ENCODE measurements around the gene PAPSS2. TPM values are rescaled to one million over a fixed set of nuclear protein-coding genes. Genes with fewer than 3 reads are reported as not detected.
"Not testable (repeated sequence)": the region's sequence is repeated elsewhere in the genome, so short reads cannot be mapped to it uniquely, and the experiment has no call there.

Gene PAPSS2
- total RNA-seq, 1 donor from 2014 or later = 14.8 TPM

- DNase-seq (ENCODE audit: low spot score in 2 of 2) = no peak
- intact Hi-C loops (cut with DNase I) = loop anchor here (1.0 to 5.0 kb wide), 3 partner anchors 78 to 202 kb away; no protein-coding TSS in a partner anchor
- Histone ChIP-seq H3K27ac (no peak overlapping the region), H3K4me1 (peaks cover 0 to 4% of the 10 kb centered on the region in 2 donors), H3K9me3 (no peaks in the 10 kb centered on the region), H3K27me3 (no peaks in the 10 kb centered on the region), H3K36me3 (no peaks in the 10 kb centered on the region), H3K4me3 (peak overlapping the region in 1 of 2 donors; percentile 23)
- TF ChIP-seq, protein P1, sequence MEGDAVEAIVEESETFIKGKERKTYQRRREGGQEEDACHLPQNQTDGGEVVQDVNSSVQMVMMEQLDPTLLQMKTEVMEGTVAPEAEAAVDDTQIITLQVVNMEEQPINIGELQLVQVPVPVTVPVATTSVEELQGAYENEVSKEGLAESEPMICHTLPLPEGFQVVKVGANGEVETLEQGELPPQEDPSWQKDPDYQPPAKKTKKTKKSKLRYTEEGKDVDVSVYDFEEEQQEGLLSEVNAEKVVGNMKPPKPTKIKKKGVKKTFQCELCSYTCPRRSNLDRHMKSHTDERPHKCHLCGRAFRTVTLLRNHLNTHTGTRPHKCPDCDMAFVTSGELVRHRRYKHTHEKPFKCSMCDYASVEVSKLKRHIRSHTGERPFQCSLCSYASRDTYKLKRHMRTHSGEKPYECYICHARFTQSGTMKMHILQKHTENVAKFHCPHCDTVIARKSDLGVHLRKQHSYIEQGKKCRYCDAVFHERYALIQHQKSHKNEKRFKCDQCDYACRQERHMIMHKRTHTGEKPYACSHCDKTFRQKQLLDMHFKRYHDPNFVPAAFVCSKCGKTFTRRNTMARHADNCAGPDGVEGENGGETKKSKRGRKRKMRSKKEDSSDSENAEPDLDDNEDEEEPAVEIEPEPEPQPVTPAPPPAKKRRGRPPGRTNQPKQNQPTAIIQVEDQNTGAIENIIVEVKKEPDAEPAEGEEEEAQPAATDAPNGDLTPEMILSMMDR (IDR thresholded peaks at IDR 0.05) = peak; percentile 54 to 85 (median 82)
Measured at GRCh38 chr10:87734987-87735827, 75.5 kb downstream of the PAPSS2 start.

GRCh38 chr10:87738253-87738652, 78.6 kb downstream of the PAPSS2 start:
- H3K36me3 ChIP-seq; H3K4me1 ChIP-seq; H3K27ac ChIP-seq; DNase-seq (ENCODE audit: low spot score in 2 of 2); H3K4me3 ChIP-seq; H3K27me3 ChIP-seq; H3K9me3 ChIP-seq: not testable (repeated sequence)
- intact Hi-C loops (cut with DNase I) = loop anchor here (5.0 kb wide), 1 partner anchor 131 kb away; no protein-coding TSS in a partner anchor

DNA sequence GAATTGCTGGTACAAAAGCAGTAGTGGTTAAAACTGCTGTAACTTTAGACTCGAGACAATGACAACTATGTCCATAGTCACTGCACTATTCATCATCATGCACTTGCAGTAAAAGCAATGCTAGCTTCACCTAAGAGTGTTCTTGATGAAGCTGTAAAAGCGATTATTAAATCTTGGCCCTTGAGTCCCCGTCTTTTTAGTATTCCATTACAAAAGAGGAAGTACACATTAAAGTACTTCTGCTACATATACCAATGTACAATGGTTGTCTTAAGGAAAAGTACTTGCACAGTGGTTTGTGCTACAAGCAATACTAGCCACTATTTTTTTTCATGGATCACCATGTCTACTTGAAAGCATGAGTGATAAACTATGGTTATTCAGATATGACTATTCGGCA, 80.0 kb downstream of the PAPSS2 start:
- TF ChIP-seq, protein P1 (IDR thresholded peaks at IDR 0.05) = no peak
- Histone ChIP-seq H3K4me3 (no peak overlapping the region), H3K27me3 (no peaks in the 10 kb centered on the region), H3K36me3 (peaks cover 3 to 8% of the 10 kb centered on the region in 2 donors), H3K9me3 (no peaks in the 10 kb centered on the region), H3K4me1 (peaks cover 0 to 4% of the 10 kb centered on the region in 2 donors), H3K27ac (no peak overlapping the region)
- intact Hi-C loops (cut with DNase I) = loop anchor here (5.0 kb wide), 1 partner anchor 132 kb away; no protein-coding TSS in a partner anchor
- no peak for DNase-seq (ENCODE audit: low spot score in 2 of 2)

DNA sequence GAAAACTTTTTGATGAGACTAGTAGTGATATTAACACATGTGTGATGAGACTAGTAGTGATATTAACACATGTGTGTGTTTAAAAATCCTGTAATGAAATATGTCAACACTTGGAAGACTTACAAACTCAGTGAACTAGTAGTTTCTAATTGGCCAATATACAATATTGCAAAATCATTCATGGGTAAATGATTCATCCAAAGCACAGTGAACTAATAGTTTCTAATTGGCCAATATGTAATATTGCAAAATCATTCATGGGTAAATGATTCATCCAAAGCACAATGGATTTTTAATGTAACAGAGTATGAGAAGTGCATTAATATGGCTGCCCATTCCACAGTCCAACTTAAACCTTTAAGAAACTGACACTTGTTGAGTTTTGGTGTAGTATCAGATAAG, 80.6 kb downstream of the PAPSS2 start:
- intact Hi-C loops (cut with DNase I) = no loop called here
- H3K9me3 ChIP-seq = no peaks in the 10 kb centered on the region
- DNase-seq (ENCODE audit: low spot score in 2 of 2) = no peak
- H3K36me3 ChIP-seq = peaks cover 3 to 8% of the 10 kb centered on the region in 2 donors
- no peak overlapping the region for H3K4me3 ChIP-seq
- H3K27me3 ChIP-seq = no peaks in the 10 kb centered on the region
- no peaks in the 10 kb centered on the region for H3K4me1 ChIP-seq
- TF ChIP-seq, protein P1 (IDR thresholded peaks at IDR 0.05) = no peak
- no peak overlapping the region for H3K27ac ChIP-seq

GRCh38 chr10:87742992-87743610, 83.4 kb downstream of the PAPSS2 start:
- H3K36me3 ChIP-seq; H3K4me1 ChIP-seq; H3K4me3 ChIP-seq; H3K27me3 ChIP-seq; DNase-seq (ENCODE audit: low spot score in 2 of 2); intact Hi-C loops (cut with DNase I); H3K9me3 ChIP-seq; H3K27ac ChIP-seq: not testable (repeated sequence)

GRCh38 chr10:87744606-87745005, 84.9 kb downstream of the PAPSS2 start:
- DNase-seq (ENCODE audit: low spot score in 2 of 2) = no peak
- H3K4me3 ChIP-seq = no peak overlapping the region
- H3K36me3 ChIP-seq = peaks cover 3 to 10% of the 10 kb centered on the region in 2 donors
- no peaks in the 10 kb centered on the region for H3K9me3 ChIP-seq
- H3K27ac ChIP-seq = no peak overlapping the region
- TF ChIP-seq, protein P1 (IDR thresholded peaks at IDR 0.05) = no peak
- H3K4me1 ChIP-seq = no peaks in the 10 kb centered on the region
- intact Hi-C loops (cut with DNase I) = no loop called here
- H3K27me3 ChIP-seq = no peaks in the 10 kb centered on the region
